ENCODE data around the gene PLCH1. TPM values are rescaled to one million over a fixed set of nuclear protein-coding genes. Genes with fewer than 3 reads are reported as not detected.

Gene PLCH1
- total and polyA plus RNA-seq, 2 of the 13 experiments (the other 11 are each of a cell fraction or from before 2014, with no cell fraction given) = 2.0 to 3.0 TPM

GRCh38 chr3:155491696-155492095 is 253.2 kb downstream of the PLCH1 start:
- H4K20me1 ChIP-seq (ENCODE audit: insufficient read depth, low read length) = no peaks in the 10 kb centered on the region
- intact Hi-C loops (cut with micrococcal nuclease; ENCODE audit: unreplicated experiment) (no loop called here), in situ Hi-C loops (cut with HindIII; ENCODE audit: extremely low pct_ligation_motif_present, low pct_unique_long_range_greater_than_20kb) (no loop called here)
- no peak overlapping the region for H3K4me3 ChIP-seq (replicated peaks in 1 of 3; ENCODE audit: insufficient read depth in 1 of 3, low read depth in 2 of 3, low read length in 3 of 3)
- no peak overlapping the region for H3K9ac ChIP-seq (ENCODE audit: insufficient read depth, low read depth, low read length)
- CTCF ChIA-PET (ENCODE audit: low intra/inter-chr PET ratio, low total read pairs) = no interaction called here
- POLR2A ChIA-PET = no interaction called here
- no peaks in the 10 kb centered on the region for H3K79me2 ChIP-seq (ENCODE audit: insufficient read depth, low read length)
- H2AFZ ChIP-seq (ENCODE audit: low read length) = no peak overlapping the region
- WGBS (ENCODE audit: low lambda C conversion rate) = 93% methylated on average over 3 of the region's 3 CpGs
- no peak for FAIRE-seq
- no TSS peak for BruUV-seq (replicated peaks)
- no peak overlapping the region for H3K4me2 ChIP-seq (ENCODE audit: low read depth, low read length)
- H3K27ac ChIP-seq (ENCODE audit: extremely low read length, insufficient read depth, low read length) = no peak overlapping the region
- peaks cover 0 to 3% of the 10 kb centered on the region in 2 experiments; a peak in 2 of 5 replicates for H3K36me3 ChIP-seq (replicated peaks in 1 of 2; ENCODE audit: control insufficient read depth in 1 of 2, insufficient read depth in 2 of 2, low read length in 2 of 2)
- DNase-seq (ENCODE audit: low spot score) = no peak
- no peaks in the 10 kb centered on the region for H3K9me3 ChIP-seq (ENCODE audit: low read length)
- no peak for TF ChIP-seq UBTF (CRISPR knock-in tag; IDR thresholded peaks at IDR 0.05)
- no peak for TF ChIP-seq ELF4 (CRISPR knock-in tag; IDR thresholded peaks at IDR 0.05; ENCODE audit: borderline replicate concordance)
- no peak for TF ChIP-seq THAP11 (CRISPR knock-in tag; IDR thresholded peaks at IDR 0.05)
- TF ChIP-seq ZSCAN29 (CRISPR knock-in tag; conservative IDR thresholded peaks at IDR 0.05) = no peak
- no peak for TF ChIP-seq DRAP1 (CRISPR knock-in tag; IDR thresholded peaks at IDR 0.05)
- no peak for TF ChIP-seq ZBTB14 (CRISPR knock-in tag; IDR thresholded peaks at IDR 0.05)
- TF ChIP-seq SMAD1 (CRISPR knock-in tag; IDR thresholded peaks at IDR 0.05; ENCODE audit: borderline replicate concordance, low read depth) = no peak
- no peak for TF ChIP-seq ZNF777 (CRISPR knock-in tag; IDR thresholded peaks at IDR 0.05)
- no peaks in the 10 kb centered on the region for H3K27me3 ChIP-seq (ENCODE audit: control insufficient read depth in 1 of 2, insufficient read depth in 2 of 2, low read length in 2 of 2)
- H3K4me1 ChIP-seq (ENCODE audit: insufficient read depth, low read length) = no peaks in the 10 kb centered on the region
- ATAC-seq = no peak

All from HepG2 (cell line).